K562 (cell line): ENCODE data around the gene LY6G6D. TPM values are rescaled to one million over a fixed set of nuclear protein-coding genes. Genes with fewer than 3 reads are reported as not detected.

Experiments
- CEBPB ChIP-seq: fragments of 450-650 bp; IDR thresholded peaks from 2 replicates; pipeline ENCODE4 v1.6.1; 2016; ENCODE audit warnings: missing genetic modification characterization, missing compliant biosample characterization
- CHAMP1 ChIP-seq: fragments of 450-650 bp; IDR thresholded peaks from 2 replicates; pipeline ENCODE4 v1.6.1; 2016; ENCODE audit warnings: mild to moderate bottlenecking
- CTBP1 ChIP-seq: fragments of 450-650 bp; IDR thresholded peaks from 2 replicates; pipeline ENCODE4 v1.6.1; 2016; ENCODE audit warnings: borderline replicate concordance
- ERF ChIP-seq: fragments of 450-650 bp; formaldehyde crosslinking; IDR thresholded peaks from 2 replicates; pipeline ENCODE4 v1.4.0; 2020; ENCODE audit warnings: mild to moderate bottlenecking, mixed read lengths
- FOXK2 ChIP-seq, 2 experiments: fragments of 450-650 bp; IDR thresholded peaks in 1 of 2; conservative IDR thresholded peaks in 1 of 2; 2 replicates each; pipeline ENCODE4 v1.6.1; 2016; ENCODE audit warnings: low read depth in 2 of 2, mild to moderate bottlenecking in 1 of 2
- HBP1 ChIP-seq: fragments of 450-650 bp; formaldehyde crosslinking; IDR thresholded peaks from 2 replicates; pipeline ENCODE4 v1.4.0; 2022; ENCODE audit warnings: missing genetic modification characterization
- HEY1 ChIP-seq: fragments of 250-450 bp; sonication (Bioruptor Pico); IDR thresholded peaks from 2 replicates; pipeline ENCODE4 v1.5.0; 2020; ENCODE audit warnings: mild to moderate bottlenecking, moderate library complexity, borderline replicate concordance
- MECOM ChIP-seq: fragments of 250-450 bp; sonication (Bioruptor Pico); IDR thresholded peaks from 2 replicates; pipeline ENCODE4 v1.8.0; 2022; ENCODE audit warnings: inconsistent platforms
- MEF2A ChIP-seq: IDR thresholded peaks from 2 replicates; pipeline ENCODE4 v1.6.1; 2011; ENCODE audit warnings: low read depth, mild to moderate bottlenecking, low read length, moderate library complexity; ENCODE audit not compliant: control insufficient read depth
- MYC ChIP-seq, 2 experiments: fragments of 250-450 bp in 1 of 2; sonication (Bioruptor Pico) in 1 of 2; IDR thresholded peaks; 2 replicates each; pipeline versions ENCODE4 v1.5.1 to v1.6.1; 2012 to 2021; ENCODE audit warnings: low read depth in 2 of 2, borderline replicate concordance in 1 of 2, improper control_type of control experiment in 1 of 2, low read length in 1 of 2, mild to moderate bottlenecking in 1 of 2, moderate library complexity in 1 of 2
- NFE2 ChIP-seq: IDR thresholded peaks from 2 replicates; pipeline ENCODE4 v1.6.1; 2014; ENCODE audit warnings: antibody characterized with exemption, low read depth
- NRF1 ChIP-seq, 2 experiments: fragments of 450-650 bp; IDR thresholded peaks in 1 of 2; conservative IDR thresholded peaks in 1 of 2; 2 replicates each; pipeline ENCODE4 v1.6.1; 2014; ENCODE audit warnings: mild to moderate bottlenecking in 2 of 2
- RBM39 ChIP-seq: fragments of 200-400 bp; formaldehyde crosslinking; optimal IDR thresholded peaks from 2 replicates; pipeline ENCODE3; 2018; ENCODE audit warnings: low read depth, low read length
- SAFB ChIP-seq: fragments of 200-400 bp; formaldehyde crosslinking; IDR thresholded peaks from 2 replicates; pipeline ENCODE4 v1.6.1; 2017; ENCODE audit warnings: low read depth, low read length, borderline replicate concordance
- SRF ChIP-seq, 2 experiments: fragments of 250-450, 450-650 bp in 1 of 2; sonication (Bioruptor Pico) in 1 of 2; sonication (generic) in 1 of 2; formaldehyde crosslinking; IDR thresholded peaks; 2 replicates each; pipeline versions ENCODE4 v1.5.0 to v1.5.1; 2020 to 2022; ENCODE audit warnings: mild to moderate bottlenecking in 1 of 2, missing genetic modification reagents in 1 of 2
- STAT5B ChIP-seq: fragments of 250-450 bp; sonication (Bioruptor Pico); IDR thresholded peaks from 2 replicates; pipeline ENCODE4 v1.8.0; 2021; ENCODE audit warnings: mild to moderate bottlenecking, inconsistent platforms
- ZNF121 ChIP-seq: sonication (generic); formaldehyde crosslinking; conservative IDR thresholded peaks from 2 replicates; pipeline ENCODE4 v1.8.0; 2022; ENCODE audit warnings: missing genetic modification reagents
- ZNF140 ChIP-seq: fragments of 250-450 bp; sonication (Bioruptor Pico); IDR thresholded peaks from 2 replicates; pipeline ENCODE4 v1.8.0; 2021; ENCODE audit warnings: moderate library complexity, mild to moderate bottlenecking, inconsistent platforms
- ZNF324 ChIP-seq: fragments of 250-450 bp; sonication (Bioruptor Pico); IDR thresholded peaks from 2 replicates; pipeline ENCODE4 v1.4.0; 2020; ENCODE audit warnings: mild to moderate bottlenecking
- polyA plus RNA-seq, 8 experiments: library from polyadenylated mRNA; depleted of rRNA in 4 of 8; stranded (reverse) in 5 of 8; unstranded in 3 of 8; fragments of >200 nt; fragmentation: Nextera tagmentation in 2 of 8; fragmentation: Illumina TruSeq in 1 of 8; extraction: Ambion mirVana in 2 of 8; extraction: Trizol in 1 of 8; gene quantifications; 2 replicates each; pipeline versions ENCODE4 v1.2.1 to v1.2.3, GENCODE V29; 2011 to 2014; ENCODE audit warnings: inconsistent platforms in 1 of 8, missing spikeins in 1 of 8
- total RNA-seq, 7 experiments: library from RNA; depleted of rRNA in 6 of 7; stranded (reverse); fragments of >200 nt in 6 of 7; fragmentation: Illumina TruSeq in 2 of 7; extraction: Trizol in 2 of 7; gene quantifications; 2 replicates each; pipeline versions ENCODE4 v1.2.1 to v1.2.3, GENCODE V29; 2011 to 2021; ENCODE audit warnings: low replicate concordance in 1 of 7

The LY6G6D gene
- total and polyA plus RNA-seq, 9 of the 15 experiments (the other 6 are each of a cell fraction or from before 2014, with no cell fraction given), result 0.30 to 0.38 TPM; not detected in 7

GRCh38 chr6:31729515-31729978, 14.4 kb downstream of the LY6G6D start (continued):
- TF ChIP-seq ZNF121, result no peak
- peak; percentile 57 to 60; a peak in 2 of 4 replicates for TF ChIP-seq SRF (CRISPR knock-in tag; IDR thresholded peaks at IDR 0.05)
- TF ChIP-seq MEF2A, result no peak
- no peak for TF ChIP-seq STAT5B (CRISPR knock-in tag)
- no peak for TF ChIP-seq CHAMP1
- no peak for TF ChIP-seq NFE2
- TF ChIP-seq SAFB, result no peak
- TF ChIP-seq RBM39, result peak; percentile 91
- no peak for TF ChIP-seq ZNF140 (CRISPR knock-in tag)
- TF ChIP-seq ERF, result no peak
- TF ChIP-seq NRF1 (conservative IDR thresholded peaks at IDR 0.05 in 1 of 2, IDR thresholded peaks at IDR 0.05 in 1 of 2), result no peak
- peak; percentile 55 for TF ChIP-seq MYC (IDR thresholded peaks at IDR 0.05; ENCODE audit: low read depth, low read length)
- TF ChIP-seq MYC (CRISPR knock-in tag; IDR thresholded peaks at IDR 0.05; ENCODE audit: borderline replicate concordance, low read depth), result no peak
- TF ChIP-seq HBP1 (CRISPR knock-in tag), result no peak
- TF ChIP-seq CEBPB (tag), result no peak
- TF ChIP-seq CTBP1, result no peak
- no peak for TF ChIP-seq HEY1 (CRISPR knock-in tag)
- TF ChIP-seq ZNF324 (CRISPR knock-in tag), result no peak; the same call in 1 of the 2 replicates
- no peak; the same call in 1 of the 2 replicates for TF ChIP-seq MECOM (CRISPR knock-in tag)
- no peak for TF ChIP-seq FOXK2 (conservative IDR thresholded peaks at IDR 0.05 in 1 of 2, IDR thresholded peaks at IDR 0.05 in 1 of 2; ENCODE audit: low read depth in 2 of 2)
